K562 (cell line): Measurements from ENCODE around the gene TSPAN14. TPM values are rescaled to one million over a fixed set of nuclear protein-coding genes. Genes with fewer than 3 reads are reported as not detected.

Experiments
- ETS1 ChIP-seq: conservative IDR thresholded peaks from 2 replicates; pipeline ENCODE4 v1.6.1; 2011; ENCODE audit warnings: low read depth, mild to moderate bottlenecking, low read length; ENCODE audit not compliant: control insufficient read depth
- HLTF ChIP-seq: fragments of 450-650 bp; IDR thresholded peaks from 2 replicates; pipeline ENCODE4 v1.6.1; 2016
- KHSRP ChIP-seq: fragments of 450-650 bp; IDR thresholded peaks from 2 replicates; pipeline ENCODE4 v1.6.1; 2017
- PTTG1 ChIP-seq: fragments of 450-650 bp; IDR thresholded peaks from 2 replicates; pipeline ENCODE4 v1.6.1; 2016; ENCODE audit warnings: low read depth, mild to moderate bottlenecking, missing genetic modification characterization, missing compliant biosample characterization
- SETDB1 ChIP-seq: IDR thresholded peaks from one replicate; pipeline ENCODE4 v1.6.1; 2012; ENCODE audit warnings: low read length, control low read depth, inconsistent platforms
- SIN3B ChIP-seq: fragments of 450-650 bp; IDR thresholded peaks from 2 replicates; pipeline ENCODE4 v1.6.1; 2017; ENCODE audit warnings: low read depth, mild to moderate bottlenecking, moderate library complexity
- SMAD2 ChIP-seq: fragments of 150-350 bp; IDR thresholded peaks from 2 replicates; pipeline ENCODE4 v1.6.1; 2014; ENCODE audit warnings: low read depth, mild to moderate bottlenecking, low read length
- SP1 ChIP-seq: sonication (generic); formaldehyde crosslinking; IDR thresholded peaks from 2 replicates; pipeline ENCODE4 v1.8.1; 2022; ENCODE audit warnings: mild to moderate bottlenecking, missing genetic modification reagents
- TOE1 ChIP-seq, 2 experiments: fragments of 450-650 bp in 1 of 2; sonication (generic) in 1 of 2; formaldehyde crosslinking in 1 of 2; IDR thresholded peaks; 2 replicates each; pipeline versions ENCODE4 v1.7.1 to v1.8.0; 2016 to 2022; ENCODE audit warnings: borderline replicate concordance in 2 of 2, mild to moderate bottlenecking in 2 of 2, antibody characterized with exemption in 1 of 2, inconsistent platforms in 1 of 2, low read depth in 1 of 2, missing genetic modification reagents in 1 of 2, moderate library complexity in 1 of 2
- U2AF1 ChIP-seq: fragments of 200-400 bp; formaldehyde crosslinking; optimal IDR thresholded peaks from 2 replicates; pipeline ENCODE3; 2017; ENCODE audit warnings: mild to moderate bottlenecking, low read depth, low read length, moderate library complexity
- YY1 ChIP-seq, 3 experiments: IDR thresholded peaks; 2 replicates each; pipeline ENCODE4 v1.6.1; 2011; ENCODE audit warnings: low read length in 2 of 3, mild to moderate bottlenecking in 2 of 3, moderate library complexity in 2 of 3, borderline replicate concordance in 1 of 3, control low read depth in 1 of 3, low read depth in 1 of 3; ENCODE audit not compliant: insufficient read depth in 3 of 3, insufficient replicate concordance in 2 of 3, control insufficient read depth in 1 of 3, insufficient read length in 1 of 3; ENCODE audit errors: extremely low read depth in 1 of 3
- ZNF449 ChIP-seq: fragments of 250-450 bp; sonication (Bioruptor Pico); IDR thresholded peaks from 2 replicates; pipeline ENCODE4 v1.8.0; 2022; ENCODE audit warnings: moderate library complexity, mild to moderate bottlenecking, inconsistent platforms
- ZNF780A ChIP-seq: fragments of 250-450 bp; sonication (Bioruptor Pico); IDR thresholded peaks from 2 replicates; pipeline ENCODE4 v1.5.0; 2021; ENCODE audit warnings: mild to moderate bottlenecking
- polyA plus RNA-seq, 8 experiments: library from polyadenylated mRNA; depleted of rRNA in 4 of 8; stranded (reverse) in 5 of 8; unstranded in 3 of 8; fragments of >200 nt; fragmentation: Nextera tagmentation in 2 of 8; fragmentation: Illumina TruSeq in 1 of 8; extraction: Ambion mirVana in 2 of 8; extraction: Trizol in 1 of 8; gene quantifications; 2 replicates each; pipeline versions ENCODE4 v1.2.1 to v1.2.3, GENCODE V29; 2011 to 2014; ENCODE audit warnings: inconsistent platforms in 1 of 8, missing spikeins in 1 of 8
- total RNA-seq, 7 experiments: library from RNA; depleted of rRNA in 6 of 7; stranded (reverse); fragments of >200 nt in 6 of 7; fragmentation: Illumina TruSeq in 2 of 7; extraction: Trizol in 2 of 7; gene quantifications; 2 replicates each; pipeline versions ENCODE4 v1.2.1 to v1.2.3, GENCODE V29; 2011 to 2021; ENCODE audit warnings: low replicate concordance in 1 of 7
- TF ChIP-seq, protein P1 (sequence below), 2 experiments: fragments of 450-650 bp in 1 of 2; IDR thresholded peaks; 2 replicates each; pipeline ENCODE4 v1.6.1; 2011 to 2017; ENCODE audit warnings: low read depth in 2 of 2, antibody characterized with exemption in 1 of 2, borderline replicate concordance in 1 of 2, low read length in 1 of 2, mild to moderate bottlenecking in 1 of 2, mixed read lengths in 1 of 2; ENCODE audit not compliant: control insufficient read depth in 1 of 2
- TF ChIP-seq, protein P2 (sequence below): fragments of 250-450 bp; sonication (Bioruptor Pico); IDR thresholded peaks from 2 replicates; pipeline ENCODE4 v1.9.0; 2021; ENCODE audit warnings: mild to moderate bottlenecking, inconsistent platforms

TSPAN14 gene
- total and polyA plus RNA-seq, 9 of the 15 experiments (the other 6 are each of a cell fraction or from before 2014, with no cell fraction given) = 5.8 to 92.9 (median 23.3) TPM

DNA sequence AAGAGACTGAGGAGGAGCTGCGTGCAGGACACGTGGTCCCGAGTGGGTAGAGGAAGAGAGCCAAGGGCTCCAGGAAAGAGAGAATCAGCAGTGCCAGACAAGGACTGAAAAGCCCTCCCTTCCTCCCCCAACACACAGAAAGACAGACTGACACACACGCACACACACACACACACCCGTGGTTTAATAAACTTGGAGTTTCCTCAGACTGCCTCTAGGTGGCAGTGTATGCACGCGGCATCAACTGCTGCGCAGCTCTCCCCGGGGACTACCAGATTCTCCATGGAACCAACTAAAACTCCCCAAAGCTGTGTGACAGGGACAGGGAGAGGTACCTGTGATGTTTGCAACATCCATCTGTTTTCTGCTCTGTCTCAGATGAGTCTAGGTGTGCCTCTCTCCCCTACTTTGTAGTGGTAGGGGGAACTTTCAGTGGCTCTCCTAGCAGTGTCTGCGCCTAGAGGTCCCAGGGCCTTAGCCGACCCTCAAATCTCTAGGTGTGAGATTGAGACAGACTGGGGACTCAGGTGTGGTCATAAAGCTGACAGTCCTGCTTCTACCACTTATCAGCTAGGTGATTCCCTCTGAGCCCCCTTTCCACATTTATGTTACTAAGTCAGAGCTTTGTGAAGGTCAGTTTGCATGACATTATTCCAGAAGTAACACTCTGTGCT lies 9.3 kb upstream of the TSPAN14 start (continued):
- TF ChIP-seq, protein P1, sequence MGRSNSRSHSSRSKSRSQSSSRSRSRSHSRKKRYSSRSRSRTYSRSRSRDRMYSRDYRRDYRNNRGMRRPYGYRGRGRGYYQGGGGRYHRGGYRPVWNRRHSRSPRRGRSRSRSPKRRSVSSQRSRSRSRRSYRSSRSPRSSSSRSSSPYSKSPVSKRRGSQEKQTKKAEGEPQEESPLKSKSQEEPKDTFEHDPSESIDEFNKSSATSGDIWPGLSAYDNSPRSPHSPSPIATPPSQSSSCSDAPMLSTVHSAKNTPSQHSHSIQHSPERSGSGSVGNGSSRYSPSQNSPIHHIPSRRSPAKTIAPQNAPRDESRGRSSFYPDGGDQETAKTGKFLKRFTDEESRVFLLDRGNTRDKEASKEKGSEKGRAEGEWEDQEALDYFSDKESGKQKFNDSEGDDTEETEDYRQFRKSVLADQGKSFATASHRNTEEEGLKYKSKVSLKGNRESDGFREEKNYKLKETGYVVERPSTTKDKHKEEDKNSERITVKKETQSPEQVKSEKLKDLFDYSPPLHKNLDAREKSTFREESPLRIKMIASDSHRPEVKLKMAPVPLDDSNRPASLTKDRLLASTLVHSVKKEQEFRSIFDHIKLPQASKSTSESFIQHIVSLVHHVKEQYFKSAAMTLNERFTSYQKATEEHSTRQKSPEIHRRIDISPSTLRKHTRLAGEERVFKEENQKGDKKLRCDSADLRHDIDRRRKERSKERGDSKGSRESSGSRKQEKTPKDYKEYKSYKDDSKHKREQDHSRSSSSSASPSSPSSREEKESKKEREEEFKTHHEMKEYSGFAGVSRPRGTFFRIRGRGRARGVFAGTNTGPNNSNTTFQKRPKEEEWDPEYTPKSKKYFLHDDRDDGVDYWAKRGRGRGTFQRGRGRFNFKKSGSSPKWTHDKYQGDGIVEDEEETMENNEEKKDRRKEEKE (IDR thresholded peaks at IDR 0.05; ENCODE audit: borderline replicate concordance in 1 of 2, control insufficient read depth in 1 of 2, low read depth in 2 of 2, low read length in 1 of 2) = peak in 1 of 2 experiments; percentile 55; a peak in 1 of 4 replicates
- TF ChIP-seq U2AF1 = no peak
- TF ChIP-seq ETS1 = 0 out of 2 replicates have a peak, but pooled peaks have one; percentile 48
- TF ChIP-seq, protein P2, sequence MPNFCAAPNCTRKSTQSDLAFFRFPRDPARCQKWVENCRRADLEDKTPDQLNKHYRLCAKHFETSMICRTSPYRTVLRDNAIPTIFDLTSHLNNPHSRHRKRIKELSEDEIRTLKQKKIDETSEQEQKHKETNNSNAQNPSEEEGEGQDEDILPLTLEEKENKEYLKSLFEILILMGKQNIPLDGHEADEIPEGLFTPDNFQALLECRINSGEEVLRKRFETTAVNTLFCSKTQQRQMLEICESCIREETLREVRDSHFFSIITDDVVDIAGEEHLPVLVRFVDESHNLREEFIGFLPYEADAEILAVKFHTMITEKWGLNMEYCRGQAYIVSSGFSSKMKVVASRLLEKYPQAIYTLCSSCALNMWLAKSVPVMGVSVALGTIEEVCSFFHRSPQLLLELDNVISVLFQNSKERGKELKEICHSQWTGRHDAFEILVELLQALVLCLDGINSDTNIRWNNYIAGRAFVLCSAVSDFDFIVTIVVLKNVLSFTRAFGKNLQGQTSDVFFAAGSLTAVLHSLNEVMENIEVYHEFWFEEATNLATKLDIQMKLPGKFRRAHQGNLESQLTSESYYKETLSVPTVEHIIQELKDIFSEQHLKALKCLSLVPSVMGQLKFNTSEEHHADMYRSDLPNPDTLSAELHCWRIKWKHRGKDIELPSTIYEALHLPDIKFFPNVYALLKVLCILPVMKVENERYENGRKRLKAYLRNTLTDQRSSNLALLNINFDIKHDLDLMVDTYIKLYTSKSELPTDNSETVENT (CRISPR knock-in tag) = no peak
- TF ChIP-seq ZNF449 (CRISPR knock-in tag) = no peak
- TF ChIP-seq SMAD2 = no peak
- peak; percentile 31; the same call in 1 of the 2 replicates for TF ChIP-seq TOE1 (IDR thresholded peaks at IDR 0.05; ENCODE audit: borderline replicate concordance)
- no peak for TF ChIP-seq TOE1 (CRISPR knock-in tag; IDR thresholded peaks at IDR 0.05; ENCODE audit: borderline replicate concordance, low read depth)
- TF ChIP-seq SETDB1 = no peak
- no peak for TF ChIP-seq KHSRP
- TF ChIP-seq SP1 (CRISPR knock-in tag) = no peak
- no peak for TF ChIP-seq ZNF780A (CRISPR knock-in tag)
- TF ChIP-seq PTTG1 = no peak
- TF ChIP-seq HLTF = 0 out of 2 replicates have a peak, but pooled peaks have one; percentile 49
- TF ChIP-seq SIN3B = no peak
- TF ChIP-seq YY1 (IDR thresholded peaks at IDR 0.05; ENCODE audit: borderline replicate concordance in 1 of 3, control insufficient read depth in 1 of 3, extremely low read depth in 1 of 3, insufficient read depth in 3 of 3, insufficient read length in 1 of 3, insufficient replicate concordance in 2 of 3, low read depth in 1 of 3, low read length in 2 of 3) = peak in 2 of 3 experiments; percentile 45 to 49
